SK-N-SH (cell line): Measurements from ENCODE around the gene TSPAN12. TPM values are rescaled to one million over a fixed set of nuclear protein-coding genes. Genes with fewer than 3 reads are reported as not detected.

Source experiments
- CTCF ChIA-PET: fragments of 300-600, 350-600 bp; formaldehyde crosslinking; extraction: SDS; loops from one replicate; lab custom pipeline; 2021; lab: Yijun Ruan, JAX
- POLR2A ChIA-PET: fragments of 350-600 bp; sonication (Branson Sonifier 250); formaldehyde crosslinking; extraction: SDS; loops from one replicate; lab custom pipeline; 2020; ENCODE audit warnings: antibody characterized with exemption, inconsistent platforms; lab: Yijun Ruan, JAX
- DNase-seq: peaks from one replicate; pipeline ENCODE4 v3.0.0; 2012
- H2AFZ ChIP-seq: fragments of 200-600 bp; sonication (generic); 2 replicates; pipeline ENCODE4 v1.8.1; 2016; ENCODE audit warnings: antibody characterized with exemption, mild to moderate bottlenecking, low read depth
- H3F3A ChIP-seq: fragments of 200-600 bp; sonication (generic); replicated peaks from 2 replicates; pipeline ENCODE3; 2016; ENCODE audit warnings: antibody characterized with exemption, mild to moderate bottlenecking; ENCODE audit not compliant: insufficient read depth
- H3K27ac ChIP-seq, 2 experiments: fragments of 200-500 bp in 1 of 2; fragments of 200-600 bp in 1 of 2; sonication (Bioruptor generic) in 1 of 2; sonication (generic), shearing (Covaris generic) in 1 of 2; 2 replicates each; pipeline versions ENCODE4 v1.5.1 to v1.6.1; 2014 to 2016; ENCODE audit warnings: low read depth in 2 of 2, inconsistent platforms in 1 of 2, low read length in 1 of 2, mild to moderate bottlenecking in 1 of 2, mixed read lengths in 1 of 2
- H3K27me3 ChIP-seq: fragments of 200-600 bp; sonication (generic), shearing (Covaris generic); 2 replicates; pipeline ENCODE4 v1.6.1; 2016; ENCODE audit warnings: mixed run types; ENCODE audit not compliant: insufficient read depth
- H3K36me3 ChIP-seq, 2 experiments: fragments of 200-500 bp in 1 of 2; fragments of 200-600 bp in 1 of 2; sonication (Bioruptor generic) in 1 of 2; sonication (generic) in 1 of 2; replicated peaks in 1 of 2; 2 replicates each; pipeline versions ENCODE3 to v1.5.1; 2014 to 2016; ENCODE audit warnings: low read length in 1 of 2, mild to moderate bottlenecking in 1 of 2; ENCODE audit not compliant: insufficient read depth in 2 of 2, control insufficient read depth in 1 of 2
- H3K4me1 ChIP-seq, 2 experiments: fragments of 200-500 bp in 1 of 2; fragments of 200-600 bp in 1 of 2; sonication (Bioruptor generic) in 1 of 2; sonication (generic), shearing (Covaris generic) in 1 of 2; 2 replicates each; pipeline versions ENCODE4 v1.5.1 to v1.6.1; 2014 to 2016; ENCODE audit warnings: low read depth in 1 of 2, low read length in 1 of 2, mixed run types in 1 of 2; ENCODE audit not compliant: insufficient read depth in 2 of 2, control insufficient read depth in 1 of 2
- H3K4me2 ChIP-seq: fragments of 200-600 bp; sonication (generic), shearing (Covaris generic); 2 replicates; pipeline ENCODE4 v1.6.1; 2017; ENCODE audit warnings: mixed run types
- H3K4me3 ChIP-seq, 2 experiments: fragments of 200-500 bp in 1 of 2; fragments of 200-600 bp in 1 of 2; sonication (Bioruptor generic) in 1 of 2; sonication (generic), shearing (Covaris generic) in 1 of 2; 2 replicates each; pipeline versions ENCODE4 v1.5.1 to v1.8.1; 2014 to 2016; ENCODE audit warnings: low read depth in 2 of 2, inconsistent platforms in 1 of 2, low read length in 1 of 2, mild to moderate bottlenecking in 1 of 2, mixed read lengths in 1 of 2, moderate library complexity in 1 of 2
- H3K79me2 ChIP-seq: fragments of 200-600 bp; sonication (generic); 2 replicates; pipeline ENCODE4 v1.8.1; 2017; ENCODE audit warnings: mild to moderate bottlenecking; ENCODE audit not compliant: insufficient read depth
- H3K9ac ChIP-seq: fragments of 200-600 bp; sonication (generic); 2 replicates; pipeline ENCODE4 v1.6.1; 2017; ENCODE audit warnings: mixed run types
- H3K9me2 ChIP-seq: fragments of 200-600 bp; sonication (generic); 2 replicates; pipeline ENCODE4 v1.6.1; 2017; ENCODE audit warnings: mixed run types
- H3K9me3 ChIP-seq: fragments of 200-600 bp; sonication (generic); 2 replicates; pipeline ENCODE4 v1.6.1; 2017; ENCODE audit warnings: mixed run types, mild to moderate bottlenecking, moderate library complexity
- H4K20me1 ChIP-seq: fragments of 200-600 bp; sonication (generic); 2 replicates; pipeline ENCODE4 v1.6.1; 2017; ENCODE audit warnings: mild to moderate bottlenecking, mixed run types; ENCODE audit not compliant: insufficient read depth
- CHD2 ChIP-seq: fragments of 150-350 bp; IDR thresholded peaks from 2 replicates; pipeline ENCODE4 v1.6.1; 2018; ENCODE audit warnings: low read length; ENCODE audit not compliant: partially characterized antibody
- CTCF ChIP-seq: fragments of 200-600 bp; sonication (generic); IDR thresholded peaks from 2 replicates; pipeline ENCODE4 v1.6.1; 2017; ENCODE audit warnings: antibody characterized with exemption, mild to moderate bottlenecking, moderate library complexity
- ELF1 ChIP-seq: IDR thresholded peaks from 2 replicates; pipeline ENCODE4 v1.4.0; 2012
- EP300 ChIP-seq, 2 experiments: IDR thresholded peaks; 2 replicates each; pipeline versions ENCODE4 v1.4.0 to v1.6.1; 2012; ENCODE audit warnings: borderline replicate concordance in 1 of 2, low read depth in 1 of 2, low read length in 1 of 2
- FOXJ3 ChIP-seq: sonication (generic); formaldehyde crosslinking; IDR thresholded peaks from 2 replicates; pipeline ENCODE4 v1.5.1; 2020; ENCODE audit warnings: mild to moderate bottlenecking, missing genetic modification reagents
- FOXM1 ChIP-seq: IDR thresholded peaks from 2 replicates; pipeline ENCODE4 v1.4.0; 2012; ENCODE audit warnings: low read depth, mild to moderate bottlenecking
- GABPA ChIP-seq: IDR thresholded peaks from 2 replicates; pipeline ENCODE4 v1.4.0; 2012; ENCODE audit warnings: low read depth, mild to moderate bottlenecking
- GATA2 ChIP-seq: sonication (generic); formaldehyde crosslinking; IDR thresholded peaks from 2 replicates; pipeline ENCODE4 v1.5.0; 2020; ENCODE audit warnings: mild to moderate bottlenecking, missing genetic modification reagents
- MXI1 ChIP-seq: IDR thresholded peaks from 2 replicates; pipeline ENCODE4 v1.6.1; 2012; ENCODE audit warnings: mild to moderate bottlenecking, low read depth, low read length, improper control_type of control experiment
- NRF1 ChIP-seq: IDR thresholded peaks from 2 replicates; pipeline ENCODE4 v1.6.1; 2012; ENCODE audit warnings: low read depth, mild to moderate bottlenecking, low read length
- PBX3 ChIP-seq: IDR thresholded peaks from 2 replicates; pipeline ENCODE4; 2012
- REST ChIP-seq: IDR thresholded peaks from 2 replicates; pipeline ENCODE4 v1.6.1; 2012; ENCODE audit warnings: mild to moderate bottlenecking, low read depth, low read length, moderate library complexity
- RXRA ChIP-seq: IDR thresholded peaks from 2 replicates; pipeline ENCODE4 v1.4.0; 2012; ENCODE audit warnings: low read depth, mild to moderate bottlenecking, borderline replicate concordance
- SMC3 ChIP-seq: IDR thresholded peaks from 2 replicates; pipeline ENCODE4 v1.6.1; 2012; ENCODE audit warnings: low read depth, low read length, improper control_type of control experiment
- TAF1 ChIP-seq: IDR thresholded peaks from 2 replicates; pipeline ENCODE4 v1.6.1; 2012; ENCODE audit warnings: low read depth, mild to moderate bottlenecking, low read length, moderate library complexity, borderline replicate concordance
- TEAD4 ChIP-seq: IDR thresholded peaks from 2 replicates; pipeline ENCODE4 v1.4.0; 2012; ENCODE audit warnings: mild to moderate bottlenecking, borderline replicate concordance; ENCODE audit not compliant: insufficient read depth
- USF1 ChIP-seq: IDR thresholded peaks from 2 replicates; pipeline ENCODE4 v1.4.0; 2012; ENCODE audit warnings: low read depth, borderline replicate concordance
- YY1 ChIP-seq: IDR thresholded peaks from 2 replicates; pipeline ENCODE4 v1.4.0; 2012; ENCODE audit warnings: low read depth, mild to moderate bottlenecking
- ZBTB33 ChIP-seq: IDR thresholded peaks from 2 replicates; pipeline ENCODE4 v1.4.0; 2012; ENCODE audit warnings: low read depth, borderline replicate concordance
- polyA plus RNA-seq, 3 experiments: library from polyadenylated mRNA; depleted of rRNA; stranded (reverse); fragments of >200 nt; gene quantifications; 2 replicates each; pipeline ENCODE4 v1.2.3, GENCODE V29; 2012

TSPAN12 gene
- polyA plus RNA-seq, 1 of the 3 experiments (the other 2 are of a cell fraction), result not detected

- TF ChIP-seq REST (no peak), RXRA (no peak), TEAD4 (no peak), FOXJ3 (no peak), CTCF (no peak), GATA2 (CRISPR knock-in tag) (no peak), EP300 (IDR thresholded peaks at IDR 0.05; ENCODE audit: borderline replicate concordance in 1 of 2, low read depth in 1 of 2, low read length in 1 of 2) (no peak), CHD2 (no peak)
- TF ChIP-seq, all 33 proteins: peak for 0
Observed at GRCh38 chr7:120825152-120825551, 32.8 kb downstream of the TSPAN12 start (continued).

GRCh38 chr7:120819861-120820260, 38.1 kb downstream of the TSPAN12 start:
- Histone ChIP-seq H3K9me3 (no peaks in the 10 kb centered on the region), H3K9me2 (no peaks in the 10 kb centered on the region), H3K27ac (no peak overlapping the region), H3K4me1 (no peaks in the 10 kb centered on the region), H4K20me1 (no peaks in the 10 kb centered on the region), H3K79me2 (no peaks in the 10 kb centered on the region), H3K27me3 (peaks cover 6% of the 10 kb centered on the region; the same call in 1 of the 2 replicates), H3K9ac (no peak overlapping the region), H2AFZ (no peak overlapping the region), H3K36me3 (no peaks in the 10 kb centered on the region), H3K4me3 (no peak overlapping the region), H3K4me2 (no peak overlapping the region), H3F3A (no peaks in the 10 kb centered on the region)
- TF ChIP-seq NRF1 (no peak), REST (no peak), ELF1 (no peak), ZBTB33 (no peak), USF1 (no peak), PBX3 (no peak), TAF1 (no peak), SMC3 (no peak), YY1 (no peak), GABPA (no peak), FOXM1 (no peak), MXI1 (no peak)
- CTCF ChIA-PET, result interaction anchor here (1.2 to 4.4 kb wide), 3 partner anchors 13 to 28 kb away, joined by 6 to 26 read pairs (median 9); no protein-coding TSS in a partner anchor
- POLR2A ChIA-PET, result interaction anchor here (0.6 kb wide), 1 partner anchor 38 kb away, joined by 4 read pairs; the partner anchor contains the start of gene TSPAN12
- DNase-seq, result no peak
